Activated CD4-positive, alpha-beta T cell treated with anti-CD3 and anti-CD28 coated beads, Interleukin-2, amount 50 U/mL, for 4 hours (primary cell): ENCODE measurements around the gene ZNF136.
A peak's percentile ranks its signal among the peaks of the same experiment; 100 is the strongest.

Source experiments
- DNase-seq, 2 experiments: peaks; one replicate each; pipeline ENCODE4 v3.0.0-alpha.2; 2020

Gene ZNF136

GRCh38 chr19:12162882-12163806 lies at the start of gene ZNF136:
TSS of gene ZNF136 (plus strand) at chr19:12163096. CDS start at chr19:12163204, 108 bp downstream.
- DNase-seq, result peak; percentile 91 to 92

GRCh38 chr19:12113121-12113520 lies 49.8 kb upstream of the ZNF136 start:
- no peak for DNase-seq

- DNase-seq, result no peak
Observed at GRCh38 chr19:12117201-12117970, 45.5 kb upstream of the ZNF136 start.

- no peak for DNase-seq
Observed at GRCh38 chr19:12126707-12127106, 36.2 kb upstream of the ZNF136 start.

- DNase-seq, result no peak
Observed at GRCh38 chr19:12133069-12133468, 29.8 kb upstream of the ZNF136 start.

- peak in 1 of 2 experiments; percentile 24 for DNase-seq
Observed at GRCh38 chr19:12137221-12137940, 25.5 kb upstream of the ZNF136 start.

GRCh38 chr19:12139269-12139668 lies 23.6 kb upstream of the ZNF136 start:
- DNase-seq, result no peak

GRCh38 chr19:12139885-12140544 lies 22.9 kb upstream of the ZNF136 start, which contains the start of gene ZNF20:
TSS of gene ZNF20 (minus strand) at chr19:12140350. CDS start at chr19:12140182, 168 bp downstream.
- DNase-seq, result peak; percentile 84 to 86

GRCh38 chr19:12140545-12141404 lies 22.1 kb upstream of the ZNF136 start:
- peak; percentile 80 to 84 for DNase-seq

- DNase-seq, result no peak
Observed at GRCh38 chr19:12141405-12141736, 21.5 kb upstream of the ZNF136 start.

- DNase-seq, result no peak
Observed at GRCh38 chr19:12145348-12145747, 17.5 kb upstream of the ZNF136 start.

- DNase-seq, result no peak
Observed at GRCh38 chr19:12155324-12155860, 7.5 kb upstream of the ZNF136 start.

- DNase-seq, result no peak
Observed at GRCh38 chr19:12156223-12157058, 6.5 kb upstream of the ZNF136 start, which contains the start of gene ZNF625. TSS of gene ZNF625 (minus strand) at chr19:12156734. CDS start at chr19:12156558, 176 bp downstream.

- no peak for DNase-seq
Observed at GRCh38 chr19:12159773-12160414, 3.0 kb upstream of the ZNF136 start.

- DNase-seq, result no peak
Observed at GRCh38 chr19:12162513-12162881, 399 bp upstream of the ZNF136 start.

- DNase-seq, result no peak
Observed at GRCh38 chr19:12163826-12164225, 930 bp downstream of the ZNF136 start.

GRCh38 chr19:12166626-12167025 lies 3.7 kb downstream of the ZNF136 start:
- DNase-seq, result no peak

GRCh38 chr19:12180377-12180776 lies 17.5 kb downstream of the ZNF136 start:
- no peak for DNase-seq

GRCh38 chr19:12187625-12188024 lies 24.7 kb downstream of the ZNF136 start:
- no peak for DNase-seq
